SKM-1 treated with dmso at 0.1 percent for 144 hours (cell line): ENCODE data around the gene NCAM2.
A peak's percentile ranks its signal among the peaks of the same experiment; 100 is the strongest.

Source experiments
- DNase-seq: peaks from one replicate; lab custom pipeline; 2025; ENCODE audit not compliant: unreplicated experiment; lab: John Stamatoyannopoulos, UW

The NCAM2 gene

DNA sequence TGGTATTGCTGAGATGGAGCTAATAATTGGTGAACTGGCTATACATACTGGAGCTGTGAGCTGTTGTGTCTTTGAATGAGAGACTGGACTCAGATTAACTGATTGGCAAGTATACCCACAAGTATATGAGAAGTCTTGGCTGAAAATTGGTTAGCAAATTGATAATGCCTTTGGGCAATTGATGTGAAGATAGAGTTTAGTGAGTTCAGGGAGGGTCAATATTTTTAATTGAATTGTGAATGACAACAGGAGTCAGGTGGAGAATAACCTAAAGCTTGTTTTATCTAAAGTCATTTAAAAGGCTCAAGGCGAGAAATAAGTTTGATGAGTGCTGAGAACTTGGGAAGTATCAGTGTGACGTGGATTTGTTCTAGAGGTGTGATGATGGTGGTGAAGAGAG lies 27.5 kb downstream of the NCAM2 start:
- DNase-seq = no peak

- no peak for DNase-seq
These were observed 30.1 kb downstream of the NCAM2 start for GRCh38 chr21:21028275-21028820.

GRCh38 chr21:21029164-21029563 lies 31.0 kb downstream of the NCAM2 start:
- DNase-seq = peak; percentile 81

DNA sequence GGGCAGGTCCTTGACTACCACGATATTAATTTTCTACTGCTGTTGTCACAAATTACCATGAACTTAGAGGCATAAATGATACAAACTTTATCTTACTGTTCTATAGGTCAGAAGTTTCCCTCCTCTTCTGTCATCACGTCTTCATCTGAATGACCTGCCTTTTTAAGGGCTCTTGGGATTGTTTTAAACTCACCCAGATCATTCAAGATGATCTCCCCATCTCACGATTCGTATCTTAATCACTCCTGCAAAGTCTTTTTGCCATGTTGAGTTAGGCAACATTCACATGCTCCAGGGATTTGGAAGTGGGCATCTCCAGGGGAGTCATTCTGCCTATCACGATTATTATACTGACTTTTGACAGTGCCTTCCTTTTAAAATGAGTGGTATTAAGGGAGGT lies 32.1 kb downstream of the NCAM2 start:
- no peak for DNase-seq

DNA sequence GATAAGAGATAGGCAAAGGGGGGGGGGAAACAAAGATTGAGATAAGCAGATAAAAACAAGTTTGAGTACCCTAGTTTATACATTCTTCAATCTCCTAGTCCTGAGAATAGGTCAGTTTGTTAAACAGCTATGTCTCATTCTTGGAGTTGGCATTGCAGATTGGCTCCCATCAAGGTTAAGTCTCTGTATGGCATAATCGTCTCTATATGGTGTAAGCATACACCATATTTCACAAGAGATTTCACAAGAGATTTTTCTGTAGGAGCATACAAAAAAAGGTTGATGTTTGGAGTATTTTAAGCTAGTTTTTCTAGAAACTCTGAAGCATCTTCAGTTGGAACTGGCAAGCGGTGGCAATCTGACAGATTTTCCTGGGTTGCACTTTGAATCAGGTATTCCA lies 35.8 kb downstream of the NCAM2 start:
- DNase-seq = peak; percentile 69

DNA sequence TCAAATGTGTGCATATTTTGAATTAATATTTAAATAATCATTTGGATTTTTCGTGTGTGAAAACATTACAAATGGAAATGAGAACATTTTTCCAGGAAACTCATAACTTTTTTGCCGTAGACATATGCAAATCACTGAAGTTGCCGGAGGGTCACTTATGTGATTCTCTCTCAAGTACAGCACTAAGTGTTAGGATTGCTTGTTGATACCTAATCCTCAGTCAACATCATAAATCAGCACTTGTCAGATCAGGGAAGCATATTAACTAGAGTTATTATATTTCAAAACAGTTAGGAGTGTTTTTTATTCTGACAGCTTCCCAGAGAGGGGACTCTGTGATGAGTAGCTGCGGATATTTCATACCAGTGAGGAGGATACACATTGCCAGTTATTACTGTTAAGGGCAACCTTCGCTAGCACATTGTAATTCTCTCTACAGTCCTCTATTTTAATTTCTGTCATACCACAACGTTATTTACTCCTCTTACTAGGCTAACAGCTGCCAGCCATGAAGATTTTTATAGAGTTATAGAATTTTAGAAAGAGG lies 41.5 kb downstream of the NCAM2 start:
- no peak for DNase-seq

DNA sequence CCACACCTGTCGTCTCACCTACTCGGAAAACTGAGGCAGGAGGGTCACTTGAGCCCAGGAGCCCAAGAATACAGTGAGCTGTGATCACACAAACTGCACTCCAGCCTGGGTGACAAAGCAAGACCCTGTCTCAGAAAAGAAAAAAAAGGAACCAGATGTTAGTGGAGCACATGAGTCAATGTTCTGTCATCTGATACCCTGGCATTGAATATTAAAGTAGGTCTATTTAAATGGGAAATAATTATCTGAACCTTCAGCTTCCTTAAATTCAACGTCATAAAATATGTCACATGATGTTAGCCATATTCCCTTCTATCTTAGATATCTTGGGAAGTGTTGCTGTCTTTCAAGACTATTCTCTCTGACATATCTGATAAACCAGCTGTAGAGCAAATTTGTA lies 47.3 kb downstream of the NCAM2 start:
- DNase-seq = no peak

GRCh38 chr21:21046063-21046462 lies 47.9 kb downstream of the NCAM2 start:
- no peak for DNase-seq

GRCh38 chr21:21051109-21052055 lies 53.2 kb downstream of the NCAM2 start:
- peak; percentile 48 for DNase-seq

- DNase-seq = no peak
These were observed 54.5 kb downstream of the NCAM2 start for GRCh38 chr21:21052672-21053071.

GRCh38 chr21:21057349-21058062 lies 59.3 kb downstream of the NCAM2 start:
- no peak for DNase-seq

- no peak for DNase-seq
These were observed 65.6 kb downstream of the NCAM2 start for GRCh38 chr21:21063828-21064227.

- no peak for DNase-seq
These were observed 66.1 kb downstream of the NCAM2 start for GRCh38 chr21:21064353-21064752.

- DNase-seq = no peak
These were observed 69.2 kb downstream of the NCAM2 start for GRCh38 chr21:21067375-21067774.

- DNase-seq = no peak
These were observed 76.1 kb downstream of the NCAM2 start for GRCh38 chr21:21074305-21074704.

DNA sequence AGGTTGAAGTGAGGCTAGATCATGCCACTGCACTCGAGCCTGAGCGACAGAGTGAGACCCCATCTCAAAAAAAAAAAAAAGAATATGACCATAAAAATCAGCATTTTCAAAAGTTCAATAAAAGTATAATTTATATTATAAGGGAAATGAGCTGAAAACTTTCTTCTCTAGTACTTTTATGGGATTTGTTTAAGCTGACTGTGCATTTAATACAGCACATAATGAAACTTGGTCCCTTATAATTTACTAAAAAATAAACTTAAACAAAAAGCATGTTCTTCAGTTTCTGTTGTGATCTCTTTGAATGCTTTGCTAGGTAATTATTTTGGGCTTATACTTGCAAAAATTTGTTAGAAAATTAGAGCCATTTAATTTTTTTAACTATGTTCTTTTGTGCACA lies 77.8 kb downstream of the NCAM2 start:
- DNase-seq = no peak

GRCh38 chr21:21076491-21076890 lies 78.3 kb downstream of the NCAM2 start:
- DNase-seq = no peak

DNA sequence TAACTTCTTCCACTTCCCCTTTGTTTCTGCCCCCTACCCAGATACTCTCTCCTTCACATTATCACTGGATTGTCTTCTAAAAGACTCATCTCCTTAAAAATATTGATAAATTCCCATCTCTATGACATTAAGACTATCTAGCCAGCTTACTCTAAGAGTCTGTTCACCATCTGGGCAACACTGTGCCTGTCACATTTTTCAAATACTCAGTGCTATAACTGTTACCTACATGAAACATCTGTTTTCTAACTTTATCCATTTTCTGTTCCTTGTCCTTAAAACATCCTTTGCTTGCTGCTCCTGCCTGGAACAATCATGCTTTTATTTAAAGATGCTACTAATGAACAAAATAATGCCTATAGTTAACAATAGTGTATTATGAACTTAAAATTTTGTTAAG lies 81.4 kb downstream of the NCAM2 start:
- no peak for DNase-seq

- DNase-seq = no peak
These were observed 86.0 kb downstream of the NCAM2 start for GRCh38 chr21:21084179-21084578.

- DNase-seq = no peak
These were observed 87.0 kb downstream of the NCAM2 start for GRCh38 chr21:21085206-21085605.

DNA sequence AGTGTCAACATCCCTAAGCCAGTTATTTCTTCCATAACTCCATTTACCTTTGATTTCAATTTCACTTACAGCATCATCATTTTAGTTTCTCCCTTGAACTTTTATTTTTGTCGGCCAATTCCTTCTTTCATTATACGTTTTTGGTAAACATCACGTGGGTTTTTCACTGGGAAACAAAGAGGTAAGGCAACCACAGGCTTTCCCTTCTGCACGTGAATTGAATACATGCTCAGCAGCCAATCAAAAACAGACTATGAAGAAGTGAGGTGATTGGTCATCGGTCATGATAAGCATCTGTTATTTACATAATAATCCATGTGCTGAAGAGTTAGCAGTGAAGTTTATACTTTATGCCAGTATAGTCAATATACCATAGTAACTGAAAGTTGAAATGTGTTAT lies 98.7 kb downstream of the NCAM2 start:
- DNase-seq = no peak

- DNase-seq = no peak
These were observed 99.3 kb downstream of the NCAM2 start for GRCh38 chr21:21097466-21097865.
